IMR-90 (cell line): ENCODE measurements around the gene EID3. TPM values are rescaled to one million over a fixed set of nuclear protein-coding genes. Genes with fewer than 3 reads are reported as not detected.
A peak's percentile ranks its signal among the peaks of the same experiment; 100 is the strongest.

Experiments used
- ATAC-seq: fragments of 200-7000 bp; cut with Tn5 transposase; 2 replicates; pipeline ENCODE4 v1.9.1; 2020; ENCODE audit warnings: low read depth, mild to moderate bottlenecking, moderate library complexity
- BruUV-seq: library from RNA; stranded (reverse); fragments of 400-500 nt; replicated peaks from 2 replicates; lab custom pipeline; 2021; lab: Mats Ljungman, UMichigan
- CTCF ChIA-PET: fragments of 300-600 bp; formaldehyde crosslinking; extraction: SDS; loops from one replicate; lab custom pipeline; 2021; ENCODE audit warnings: antibody characterized with exemption; lab: Yijun Ruan, JAX
- POLR2A ChIA-PET: fragments of 300-600 bp; sonication (Branson Sonifier 250); formaldehyde crosslinking; loops from one replicate; lab custom pipeline; 2022; ENCODE audit warnings: antibody characterized with exemption; ENCODE audit not compliant: unreplicated experiment; lab: Charles Lee
- DNase-seq: peaks from one replicate; pipeline ENCODE4 v3.0.0; 2013
- H2AFZ ChIP-seq: replicated peaks from 2 replicates; pipeline ENCODE3; 2013; ENCODE audit warnings: low read length, mild to moderate bottlenecking; ENCODE audit not compliant: poor library complexity
- H2AK5ac ChIP-seq: 2 replicates; pipeline ENCODE4 v1.6.1; 2013; ENCODE audit warnings: low read depth, low read length, inconsistent platforms
- H2AK9ac ChIP-seq: replicated peaks from 2 replicates; pipeline ENCODE3; 2013; ENCODE audit warnings: mild to moderate bottlenecking, low read depth, low read length, moderate library complexity; ENCODE audit not compliant: poor library complexity
- H2BK120ac ChIP-seq: 2 replicates; pipeline ENCODE4 v1.6.1; 2013; ENCODE audit warnings: low read depth, low read length, inconsistent platforms
- H2BK15ac ChIP-seq: 3 replicates; pipeline ENCODE4 v1.6.1; 2013; ENCODE audit warnings: low read depth, low read length, inconsistent platforms
- H2BK20ac ChIP-seq: 2 replicates; pipeline ENCODE4 v1.6.1; 2013; ENCODE audit warnings: low read depth, mild to moderate bottlenecking, inconsistent platforms, low read length, moderate library complexity
- H2BK5ac ChIP-seq: 2 replicates; pipeline ENCODE4 v1.6.1; 2013; ENCODE audit warnings: mild to moderate bottlenecking, low read depth, low read length, inconsistent platforms; ENCODE audit not compliant: poor library complexity, severe bottlenecking
- H3K14ac ChIP-seq: replicated peaks from 2 replicates; pipeline ENCODE4 v1.6.1; 2013; ENCODE audit warnings: low read depth, low read length, inconsistent platforms
- H3K18ac ChIP-seq: 2 replicates; pipeline ENCODE4 v1.6.1; 2013; ENCODE audit warnings: low read depth, low read length, control low read depth
- H3K23ac ChIP-seq: 2 replicates; pipeline ENCODE4 v1.6.1; 2013; ENCODE audit warnings: low read depth, low read length, inconsistent platforms
- H3K27ac ChIP-seq: 2 replicates; pipeline ENCODE4 v1.5.1; 2013; ENCODE audit warnings: mild to moderate bottlenecking, control low read depth, low read length; ENCODE audit not compliant: insufficient read depth
- H3K27me3 ChIP-seq: 2 replicates; pipeline ENCODE4 v1.6.1; 2013; ENCODE audit warnings: low read length; ENCODE audit not compliant: control insufficient read depth, insufficient read depth
- H3K36me3 ChIP-seq: 2 replicates; pipeline ENCODE4 v1.6.1; 2013; ENCODE audit warnings: low read length, mixed read lengths; ENCODE audit not compliant: control insufficient read depth, insufficient read depth
- H3K4ac ChIP-seq: 2 replicates; pipeline ENCODE4 v1.6.1; 2013; ENCODE audit warnings: low read depth, low read length, inconsistent platforms
- H3K4me1 ChIP-seq: 2 replicates; pipeline ENCODE4 v1.6.1; 2013; ENCODE audit warnings: low read length, mixed read lengths; ENCODE audit not compliant: control insufficient read depth, insufficient read depth
- H3K4me2 ChIP-seq: 2 replicates; pipeline ENCODE4 v1.6.1; 2013; ENCODE audit warnings: low read depth, mild to moderate bottlenecking, control low read depth, low read length, moderate library complexity
- H3K4me3 ChIP-seq: 2 replicates; pipeline ENCODE4 v1.5.1; 2013; ENCODE audit warnings: low read depth, mild to moderate bottlenecking, control low read depth, low read length, moderate library complexity; ENCODE audit not compliant: insufficient read depth
- H3K56ac ChIP-seq: 2 replicates; pipeline ENCODE4 v1.6.1; 2013; ENCODE audit warnings: low read length, inconsistent platforms; ENCODE audit not compliant: insufficient read depth; ENCODE audit errors: extremely low read depth
- H3K79me1 ChIP-seq, 2 experiments: 2 replicates each; pipeline ENCODE4 v1.6.1; 2013; ENCODE audit warnings: low read length in 2 of 2, inconsistent platforms in 1 of 2, low read depth in 1 of 2
- H3K9ac ChIP-seq: 2 replicates; pipeline ENCODE4 v1.6.1; 2013; ENCODE audit warnings: low read depth, low read length, control low read depth
- H3K9me1 ChIP-seq: 2 replicates; pipeline ENCODE4 v1.6.1; 2013; ENCODE audit warnings: low read length, inconsistent platforms; ENCODE audit not compliant: insufficient read depth
- H3K9me3 ChIP-seq: 2 replicates; pipeline ENCODE4 v1.6.1; 2013; ENCODE audit warnings: low read length; ENCODE audit not compliant: control insufficient read depth, insufficient read depth
- H4K20me1 ChIP-seq: 2 replicates; pipeline ENCODE4 v1.6.1; 2013; ENCODE audit warnings: low read length, inconsistent platforms; ENCODE audit not compliant: insufficient read depth
- H4K5ac ChIP-seq: 2 replicates; pipeline ENCODE4 v1.6.1; 2013; ENCODE audit warnings: mild to moderate bottlenecking, low read depth, low read length, control low read depth
- H4K8ac ChIP-seq, 2 experiments: 2 replicates each; pipeline ENCODE4 v1.6.1; 2013; ENCODE audit warnings: low read depth in 2 of 2, low read length in 2 of 2, control low read depth in 1 of 2, inconsistent platforms in 1 of 2
- H4K91ac ChIP-seq: 2 replicates; pipeline ENCODE4 v1.6.1; 2013; ENCODE audit warnings: low read depth, low read length, inconsistent platforms; ENCODE audit not compliant: insufficient read depth
- CTCF ChIP-seq: conservative IDR thresholded peaks from 2 replicates; pipeline ENCODE4 v1.5.1; 2012; ENCODE audit warnings: mild to moderate bottlenecking, low read depth, low read length, improper control_type of control experiment
- ELK1 ChIP-seq: fragments of 150-350 bp; IDR thresholded peaks from 2 replicates; pipeline ENCODE4 v1.6.1; 2016; ENCODE audit warnings: low read depth, mild to moderate bottlenecking, low read length, moderate library complexity, borderline replicate concordance
- POLR2A ChIP-seq: IDR thresholded peaks from 2 replicates; pipeline ENCODE4 v1.6.1; 2012; ENCODE audit warnings: mild to moderate bottlenecking, low read depth, low read length
- RFX5 ChIP-seq: IDR thresholded peaks from 2 replicates; pipeline ENCODE4 v1.8.0; 2012; ENCODE audit warnings: low read depth, mild to moderate bottlenecking, low read length, moderate library complexity
- USF2 ChIP-seq: fragments of 150-350 bp; IDR thresholded peaks from 2 replicates; pipeline ENCODE4 v1.6.1; 2017; ENCODE audit warnings: mild to moderate bottlenecking, antibody characterized with exemption, low read length, low read depth
- WGBS, 2 experiments: methylation state at CpG; one replicate each; pipeline versions ENCODE4 v1.1.5 to v1.1.7; 2013; ENCODE audit warnings: missing lambda C conversion rate in 2 of 2; ENCODE audit not compliant: insufficient read length in 1 of 2; ENCODE audit errors: extremely low coverage in 2 of 2; 5-methylcytosine and 5-hydroxymethylcytosine counted together
- dilution Hi-C: fragments of 300-500 bp; cut with HindIII; formaldehyde crosslinking; loops from one replicate; pipeline ENCODE4 v1.14.3; 2018; ENCODE audit warnings: low sequenced_read_pairs; ENCODE audit not compliant: unreplicated experiment
- in situ Hi-C: fragments of 300-500 bp; cut with MboI; formaldehyde crosslinking; loops from 3 replicates; pipeline ENCODE4 v1.14.3; 2019; ENCODE audit warnings: low sequenced_read_pairs, inconsistent platforms, mixed read lengths
- intact Hi-C: fragments of 100-400 bp; cut with micrococcal nuclease; formaldehyde crosslinking; loops from 2 replicates; pipeline ENCODE4 v1.10.0; 2022
- polyA plus RNA-seq, 3 experiments: library from polyadenylated mRNA; depleted of rRNA; stranded (reverse); fragments of >200 nt; gene quantifications; 2 replicates each; pipeline ENCODE4 v1.2.3, GENCODE V29; 2012; ENCODE audit warnings: low replicate concordance in 1 of 3
- total RNA-seq: library from RNA; depleted of rRNA; stranded (reverse); fragments of >200 nt; gene quantifications from 2 replicates; pipeline ENCODE4 v1.2.3, GENCODE V29; 2012

The EID3 gene
- total and polyA plus RNA-seq, 2 of the 4 experiments (the other 2 are of a cell fraction) = 2.2 to 4.1 TPM

- 100% methylated on average over 2 of the region's 5 CpGs; no CpG with 5 or more reads in 1 of the 2 experiments for WGBS, 2 experiments
- in situ Hi-C loops = no loop called here
- BruUV-seq = no TSS peak
Observed at GRCh38 chr12:104329707-104330532, 26.4 kb downstream of the EID3 start.

More at GRCh38 chr12:104329707-104330532, 26.4 kb downstream of the EID3 start:
- H3K9me1 ChIP-seq = no peaks in the 10 kb centered on the region
- intact Hi-C loops (loop anchor here (10.0 kb wide), 1 partner anchor 385 kb away; no protein-coding TSS in a partner anchor), dilution Hi-C loops (no loop called here)
- H2BK5ac ChIP-seq = no peak overlapping the region
- TF ChIP-seq USF2 (no peak), RFX5 (no peak), CTCF (no peak), POLR2A (no peak), ELK1 (no peak)
- no peak overlapping the region for H2BK120ac ChIP-seq
- H3K27me3 ChIP-seq = no peaks in the 10 kb centered on the region
- H4K20me1 ChIP-seq = peaks cover 19% of the 10 kb centered on the region; the same call in 1 of the 2 replicates
- H2BK20ac ChIP-seq = no peak overlapping the region
- no peak overlapping the region for H3K23ac ChIP-seq
- ATAC-seq (peak; percentile 11; the same call in 1 of the 2 replicates), DNase-seq (no peak)
- no peak overlapping the region for H4K5ac ChIP-seq
- H3K79me1 ChIP-seq = peaks cover 15 to 40% of the 10 kb centered on the region in 2 experiments
- H3K9me3 ChIP-seq = no peaks in the 10 kb centered on the region
- H4K8ac ChIP-seq = 0 out of 4 replicates have a peak overlapping the region, but pooled peaks of 1 of the 2 experiments have one; percentile 15
- no peak overlapping the region for H2AK5ac ChIP-seq
- H3K14ac ChIP-seq = no peak overlapping the region
- no peak overlapping the region for H3K9ac ChIP-seq
- POLR2A ChIA-PET = no interaction called here
- peaks cover 2% of the 10 kb centered on the region; the same call in 1 of the 2 replicates for H3K4me1 ChIP-seq
- no peak overlapping the region for H4K91ac ChIP-seq
- H2BK15ac ChIP-seq = no peak overlapping the region
- H2AK9ac ChIP-seq = no peak overlapping the region
- H3K36me3 ChIP-seq = peaks cover 58% of the 10 kb centered on the region
- H3K56ac ChIP-seq = no peak overlapping the region
- no peak overlapping the region for H3K4ac ChIP-seq
- no peak overlapping the region for H3K27ac ChIP-seq
- no peak overlapping the region for H3K4me2 ChIP-seq
- no peak overlapping the region for H3K4me3 ChIP-seq
- no peak overlapping the region for H2AFZ ChIP-seq
- CTCF ChIA-PET = no interaction called here
- no peak overlapping the region for H3K18ac ChIP-seq
